ENCODE results near the gene SHROOM2.
A peak's percentile ranks its signal among the peaks of the same experiment; 100 is the strongest.

Gene SHROOM2

GRCh38 chrX:9942086-9942485 lies 155.9 kb downstream of the SHROOM2 start:
- DNase-seq (ENCODE audit: low read depth in 2 of 2): peak; percentile 59 to 60

- DNase-seq (ENCODE audit: low read depth in 2 of 2): no peak
Observed at GRCh38 chrX:9943420-9943819, 157.2 kb downstream of the SHROOM2 start.

DNA sequence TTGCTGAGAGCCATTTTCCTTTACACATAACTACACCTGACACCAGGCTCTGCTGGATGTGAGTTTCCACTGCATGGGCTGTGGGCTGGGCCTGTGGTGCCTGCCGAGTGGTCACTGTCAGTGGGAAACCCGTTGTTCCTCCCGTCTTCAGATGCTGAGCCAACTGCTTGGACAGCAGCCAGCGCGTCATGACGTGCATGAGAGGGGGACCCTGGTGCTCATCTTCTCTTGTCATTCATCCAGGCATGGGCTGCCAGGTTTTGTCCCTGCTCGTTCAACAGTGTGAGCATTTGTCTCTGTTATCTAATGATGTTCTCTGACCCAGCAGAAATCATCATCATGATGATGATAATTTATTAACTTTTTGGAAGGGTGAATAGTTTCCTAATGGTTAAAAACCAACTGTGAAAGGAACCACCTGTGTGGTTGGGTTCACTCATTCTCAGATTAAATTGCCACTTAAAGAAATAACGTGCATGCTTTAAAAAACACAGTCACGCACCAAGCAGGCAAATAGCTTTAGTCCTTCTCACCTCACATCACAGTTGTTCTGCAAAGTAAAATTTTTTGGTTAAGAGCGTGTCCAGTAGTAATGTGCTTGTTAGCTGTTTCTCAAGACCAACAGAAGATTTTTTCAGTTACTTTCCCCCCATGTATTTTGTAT lies 161.0 kb downstream of the SHROOM2 start:
- DNase-seq (ENCODE audit: low read depth in 2 of 2): no peak

- DNase-seq (ENCODE audit: low read depth in 2 of 2): no peak
Observed at GRCh38 chrX:9948406-9948805, 162.2 kb downstream of the SHROOM2 start.

DNA sequence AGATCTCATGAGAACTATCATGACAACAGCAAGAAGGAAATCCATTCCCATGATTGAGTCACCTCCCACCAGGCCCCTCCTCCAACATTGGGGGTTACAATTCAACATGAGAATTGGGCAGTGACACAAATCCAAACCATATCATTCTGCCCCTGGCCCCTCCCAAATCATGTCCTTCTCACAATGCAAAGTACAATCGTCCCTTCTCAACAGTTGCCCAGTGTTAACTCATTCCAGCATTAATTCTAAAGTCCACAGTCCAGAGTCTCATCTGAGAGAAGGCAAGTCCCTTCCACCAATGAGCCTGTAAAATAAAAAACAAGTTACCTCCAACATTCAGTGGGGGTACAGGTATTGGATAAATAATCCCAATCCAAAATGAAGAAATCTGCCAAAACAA lies 166.1 kb downstream of the SHROOM2 start:
- DNase-seq (ENCODE audit: low read depth in 2 of 2): no peak

GRCh38 chrX:9953396-9953795 lies 167.2 kb downstream of the SHROOM2 start:
- DNase-seq (ENCODE audit: low read depth in 2 of 2): no peak

DNA sequence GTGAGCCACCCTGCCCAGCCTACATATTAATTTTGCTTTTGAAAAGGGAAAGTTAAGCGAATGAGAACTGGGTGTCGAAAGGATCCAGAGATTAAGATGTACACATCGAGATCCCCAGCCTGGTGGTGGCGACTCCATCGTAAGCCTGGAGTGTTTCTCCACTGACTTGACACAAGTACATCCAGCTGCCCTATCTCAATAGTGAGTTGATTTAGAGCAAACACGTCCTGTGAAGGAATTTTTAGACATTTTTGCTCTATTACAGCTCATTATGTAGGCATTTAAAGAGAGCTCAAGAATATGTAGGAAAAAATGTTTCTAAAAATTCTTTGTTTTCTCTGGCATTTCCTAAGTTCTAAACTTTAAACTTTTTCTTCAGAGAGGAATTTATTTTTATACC lies 169.3 kb downstream of the SHROOM2 start:
- DNase-seq (ENCODE audit: low read depth in 2 of 2): no peak

GRCh38 chrX:9957743-9958142 lies 171.5 kb downstream of the SHROOM2 start:
- DNase-seq (ENCODE audit: low read depth in 2 of 2): no peak

DNA sequence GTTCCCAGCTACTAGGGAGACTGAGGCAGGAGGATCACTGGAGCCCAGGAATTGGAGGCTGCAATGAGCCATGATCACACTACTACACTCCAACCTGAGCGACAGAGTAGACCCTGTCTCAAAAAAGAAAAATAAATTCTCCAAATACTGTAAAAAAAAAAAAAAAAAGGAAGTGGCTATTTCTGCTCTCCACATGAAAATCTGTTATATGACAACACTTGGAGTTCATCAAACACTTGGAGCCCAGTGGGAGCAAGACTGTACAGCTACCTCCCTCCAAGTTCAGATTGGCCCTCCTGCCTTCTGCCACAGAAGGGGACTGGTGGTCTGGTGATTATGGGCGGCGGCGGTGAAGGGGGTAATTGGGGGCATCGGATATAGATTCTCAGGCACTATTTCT lies 172.0 kb downstream of the SHROOM2 start:
- no peak for DNase-seq (ENCODE audit: low read depth in 2 of 2)

DNA sequence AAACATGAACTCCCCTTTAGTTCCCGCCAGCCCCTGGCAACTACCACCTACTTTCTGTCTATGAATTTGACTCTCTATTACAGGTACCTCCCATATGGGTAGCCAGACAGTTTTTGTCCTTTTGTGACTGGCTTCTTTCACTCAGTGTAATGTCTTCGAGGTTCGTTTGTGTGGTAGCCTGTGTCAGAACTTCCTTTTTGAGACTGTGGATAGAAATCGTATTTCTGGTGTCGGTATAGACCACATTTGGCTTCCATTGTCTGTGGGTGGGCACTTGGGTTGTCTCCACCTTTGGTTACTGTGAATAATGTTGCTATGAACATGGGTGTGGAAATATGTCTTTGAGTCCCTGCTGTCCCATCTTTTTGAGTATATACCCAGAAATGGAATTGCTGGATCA lies 175.5 kb downstream of the SHROOM2 start:
- no peak for DNase-seq (ENCODE audit: low read depth in 2 of 2)

GRCh38 chrX:9966775-9967408 lies 180.7 kb downstream of the SHROOM2 start, which contains the start of gene CLDN34:
Gene CLDN34, plus strand, starts transcription at chrX:9967358. Its CDS starts 0 bp downstream, at chrX:9967358.
- DNase-seq (ENCODE audit: low read depth in 2 of 2): no peak

- DNase-seq (ENCODE audit: low read depth in 2 of 2): no peak
Observed at GRCh38 chrX:9977635-9978034, 191.4 kb downstream of the SHROOM2 start.

DNA sequence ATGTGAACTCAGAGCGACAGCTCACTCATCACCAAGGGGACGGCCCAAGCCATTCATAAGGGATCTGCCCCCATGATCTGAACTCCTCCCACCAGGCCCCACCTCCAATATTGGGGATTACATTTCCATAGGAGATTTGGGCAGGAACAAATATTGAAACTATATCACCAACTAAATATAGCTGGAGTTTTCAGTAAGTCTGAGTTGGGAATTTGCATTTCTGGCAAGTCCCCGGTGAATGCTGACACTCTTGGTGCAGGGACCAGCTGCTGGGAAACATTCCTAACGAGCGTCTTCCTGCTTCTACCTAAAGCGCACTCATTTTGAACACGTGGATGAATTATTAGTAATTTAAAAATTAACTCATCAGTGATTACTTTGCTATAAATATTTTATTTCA lies 194.2 kb downstream of the SHROOM2 start:
- DNase-seq (ENCODE audit: low read depth in 2 of 2): no peak

- DNase-seq (ENCODE audit: low read depth in 2 of 2): no peak
Observed at GRCh38 chrX:9980927-9981326, 194.7 kb downstream of the SHROOM2 start.

DNA sequence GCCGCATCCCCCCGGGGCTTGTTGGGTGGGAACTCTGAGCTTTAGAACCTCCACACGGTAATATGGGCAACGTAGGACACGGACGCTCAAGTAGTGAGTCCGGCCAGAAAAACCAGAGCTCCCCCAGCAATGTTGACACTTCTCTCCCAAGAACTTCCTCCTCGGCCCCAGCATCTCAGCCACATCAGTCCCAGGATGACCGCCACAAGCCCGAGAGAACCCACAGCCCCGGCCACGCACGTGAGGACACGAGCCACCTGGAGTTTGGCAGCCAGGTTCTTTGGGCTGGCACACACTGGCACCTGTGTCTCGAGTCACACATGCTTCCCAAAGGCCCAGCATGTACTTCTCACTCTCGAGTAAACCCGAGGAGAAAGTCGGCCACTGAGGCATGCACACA lies 197.2 kb downstream of the SHROOM2 start:
- DNase-seq (ENCODE audit: low read depth in 2 of 2): no peak

DNA sequence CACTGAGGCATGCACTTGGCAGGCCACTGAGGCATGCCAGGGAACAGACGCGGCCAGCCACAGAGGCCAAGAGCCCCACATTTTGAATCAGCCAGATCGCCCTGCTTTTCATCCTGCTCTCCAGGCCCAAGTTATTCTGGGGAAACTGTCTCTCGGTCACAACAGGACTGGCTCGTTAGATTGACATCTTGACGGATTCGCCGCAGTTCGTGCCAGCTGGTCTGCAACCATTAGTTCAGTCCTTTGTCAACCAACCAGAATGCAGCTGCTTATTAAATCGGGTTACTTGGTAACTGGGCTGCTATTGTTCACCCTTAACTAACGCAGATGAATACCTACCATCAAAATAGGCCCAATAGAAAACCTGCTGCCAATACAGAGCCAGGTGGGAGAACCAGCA lies 197.6 kb downstream of the SHROOM2 start:
- DNase-seq (ENCODE audit: low read depth in 2 of 2): no peak

DNA sequence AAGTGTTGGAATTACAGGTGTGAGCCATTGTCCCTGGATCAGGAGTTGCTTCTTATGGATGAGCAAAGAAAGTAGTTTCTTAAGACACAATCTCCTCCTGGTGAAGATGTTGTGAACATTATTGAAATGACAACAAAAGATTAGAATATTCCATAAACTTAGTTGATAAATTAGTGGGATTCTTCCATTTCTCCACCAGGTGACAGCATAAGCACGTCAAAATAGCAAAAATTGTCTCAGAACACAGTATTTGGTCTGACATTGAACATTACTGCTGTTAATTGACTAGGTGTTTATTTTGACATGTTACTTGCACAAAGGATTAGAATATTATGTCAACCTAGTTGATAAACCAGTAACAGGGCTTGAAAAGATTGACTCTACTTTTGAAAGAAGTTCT lies 202.5 kb downstream of the SHROOM2 start:
- DNase-seq (ENCODE audit: low read depth in 2 of 2): no peak

DNA sequence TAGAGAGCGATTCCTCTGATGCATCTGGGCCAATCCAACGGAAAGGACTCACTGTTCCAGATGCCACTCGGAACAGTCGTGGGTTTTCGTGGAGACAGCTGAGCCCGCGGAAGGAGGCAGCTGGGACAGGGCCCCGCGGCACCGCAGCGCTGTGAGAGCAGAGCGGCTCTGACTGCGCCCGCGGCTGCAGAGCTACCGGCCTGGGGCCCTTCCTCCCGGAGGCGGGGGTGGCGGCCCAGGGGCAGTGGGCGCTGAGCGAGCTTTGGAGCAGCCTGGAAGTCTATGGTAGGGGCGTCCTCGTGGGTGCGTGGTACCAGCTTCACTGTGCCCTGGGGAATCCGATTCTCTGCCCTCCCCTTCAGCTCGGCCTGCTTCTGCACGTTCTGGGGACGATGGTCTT lies 205.8 kb downstream of the SHROOM2 start:
- DNase-seq (ENCODE audit: low read depth in 2 of 2): no peak

DNA sequence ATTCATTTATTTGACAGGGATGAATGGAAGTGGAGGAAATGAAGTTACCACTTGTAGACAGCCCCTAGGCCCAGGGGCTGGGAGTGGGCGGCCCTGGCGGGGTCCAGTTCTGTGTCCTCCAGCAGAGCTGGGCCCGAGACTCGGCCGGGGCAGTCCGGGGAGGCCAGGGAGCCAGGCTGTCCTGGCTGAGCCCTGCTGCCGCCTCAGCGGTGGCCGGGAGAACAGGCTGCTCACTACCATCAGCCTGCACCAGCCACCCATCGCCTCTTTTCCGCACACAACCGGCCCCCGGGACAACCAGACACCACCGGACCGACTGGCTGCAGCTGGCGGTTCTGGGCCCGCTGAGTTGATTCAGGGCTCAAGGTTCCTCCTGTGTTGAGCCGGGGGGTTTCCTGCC lies 206.5 kb downstream of the SHROOM2 start:
- no peak for DNase-seq (ENCODE audit: low read depth in 2 of 2)

GRCh38 chrX:9995855-9996339 lies 209.7 kb downstream of the SHROOM2 start:
- DNase-seq (ENCODE audit: low read depth in 2 of 2): peak in 1 of 2 donors; percentile 62

DNA sequence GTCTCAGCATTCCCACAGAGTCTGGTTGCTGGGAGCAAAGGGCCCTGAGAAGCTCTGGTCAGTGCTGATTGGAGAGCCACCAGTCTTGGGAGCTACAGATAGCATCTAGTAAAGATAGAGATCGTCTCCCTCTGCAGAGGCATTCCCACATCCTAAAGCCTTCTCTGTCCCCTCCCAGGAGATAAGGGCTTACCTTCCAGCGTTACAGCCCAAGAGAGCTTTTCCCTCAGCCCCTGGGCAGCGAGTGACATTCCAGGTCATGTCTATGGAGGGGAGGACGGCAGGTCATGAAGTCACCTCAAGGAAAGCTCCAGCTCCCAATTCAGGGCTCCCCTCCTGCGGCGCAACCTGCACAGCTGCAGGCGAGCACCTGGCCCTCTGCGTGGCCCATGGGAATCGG lies 210.8 kb downstream of the SHROOM2 start:
- no peak for DNase-seq (ENCODE audit: low read depth in 2 of 2)

DNA sequence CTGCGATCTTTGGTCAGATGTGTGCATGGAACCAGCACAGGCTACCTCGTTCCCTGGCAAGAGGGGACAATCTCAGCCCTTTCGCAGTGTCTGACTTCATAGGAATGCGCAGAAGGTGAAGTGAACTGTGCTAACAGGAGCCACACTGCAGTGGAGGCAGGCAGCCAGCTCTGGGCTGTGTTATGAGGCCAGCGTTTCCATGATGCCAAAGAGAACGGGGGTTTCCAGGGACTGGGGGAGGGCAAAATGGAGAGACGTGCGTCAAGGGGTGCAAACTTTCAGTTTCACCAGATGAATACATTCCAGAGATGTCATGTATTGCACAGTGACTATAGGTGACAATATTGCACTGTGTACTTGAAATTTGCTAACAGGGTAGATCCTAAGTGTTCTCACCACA lies 211.3 kb downstream of the SHROOM2 start:
- DNase-seq (ENCODE audit: low read depth in 2 of 2): peak; percentile 59 to 62

All from stimulated activated CD4-positive, alpha-beta T cell treated with anti-CD3 and anti-CD28 coated beads, Interleukin-15, amount 100 ng/mL, for 48 hours (primary cell).